ENCODE measurements around the gene NAPB.
A peak's percentile ranks its signal among the peaks of the same experiment; 100 is the strongest.

NAPB gene

DNA sequence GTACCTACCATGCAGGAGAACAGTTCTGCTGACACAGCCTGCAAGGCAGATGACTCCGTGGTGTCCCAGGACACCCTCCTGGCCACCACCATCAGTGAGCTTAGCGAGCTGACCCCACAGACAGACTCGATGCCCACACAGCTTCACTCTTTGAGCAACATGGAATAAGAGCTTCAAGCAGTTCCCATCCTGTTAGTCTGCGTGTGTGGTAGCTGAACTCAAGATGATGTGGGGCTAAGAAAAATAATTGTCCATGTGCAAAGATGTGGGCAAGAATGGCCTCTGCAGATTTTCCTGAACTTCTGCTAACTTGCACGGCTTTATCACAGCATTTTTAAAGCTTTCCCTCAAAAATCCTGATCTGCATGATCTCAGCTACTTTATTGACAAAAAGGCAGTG, 51.0 kb downstream of the NAPB start:
- no peak for DNase-seq (ENCODE audit: low read depth)
- H3K4me3 ChIP-seq (ENCODE audit: low read depth, low read length): no peak overlapping the region
- TF ChIP-seq MAX (IDR thresholded peaks at IDR 0.05; ENCODE audit: low read depth, low read length) (no peak), MYC (IDR thresholded peaks at IDR 0.05; ENCODE audit: low read depth, low read length) (no peak), CTCF (IDR thresholded peaks at IDR 0.05; ENCODE audit: low read depth, low read length) (no peak), POLR2A (IDR thresholded peaks at IDR 0.05; ENCODE audit: extremely low read depth, insufficient read length) (no peak)

- TF ChIP-seq MYC (IDR thresholded peaks at IDR 0.05; ENCODE audit: low read depth, low read length) (no peak), POLR2A (IDR thresholded peaks at IDR 0.05; ENCODE audit: extremely low read depth, insufficient read length) (no peak), CTCF (IDR thresholded peaks at IDR 0.05; ENCODE audit: low read depth, low read length) (no peak)
- no peak overlapping the region for H3K4me3 ChIP-seq (ENCODE audit: low read depth, low read length)
- DNase-seq (ENCODE audit: low read depth): no peak
Observed at GRCh38 chr20:23369072-23369823, 52.0 kb downstream of the NAPB start.

- no peak overlapping the region for H3K4me3 ChIP-seq (ENCODE audit: low read depth, low read length)
- TF ChIP-seq CTCF (IDR thresholded peaks at IDR 0.05; ENCODE audit: low read depth, low read length) (no peak), POLR2A (IDR thresholded peaks at IDR 0.05; ENCODE audit: extremely low read depth, insufficient read length) (no peak), MYC (IDR thresholded peaks at IDR 0.05; ENCODE audit: low read depth, low read length) (no peak), MAX (IDR thresholded peaks at IDR 0.05; ENCODE audit: low read depth, low read length) (no peak)
- DNase-seq (ENCODE audit: low read depth): no peak
Observed at GRCh38 chr20:23368316-23369071, 52.8 kb downstream of the NAPB start.

DNA sequence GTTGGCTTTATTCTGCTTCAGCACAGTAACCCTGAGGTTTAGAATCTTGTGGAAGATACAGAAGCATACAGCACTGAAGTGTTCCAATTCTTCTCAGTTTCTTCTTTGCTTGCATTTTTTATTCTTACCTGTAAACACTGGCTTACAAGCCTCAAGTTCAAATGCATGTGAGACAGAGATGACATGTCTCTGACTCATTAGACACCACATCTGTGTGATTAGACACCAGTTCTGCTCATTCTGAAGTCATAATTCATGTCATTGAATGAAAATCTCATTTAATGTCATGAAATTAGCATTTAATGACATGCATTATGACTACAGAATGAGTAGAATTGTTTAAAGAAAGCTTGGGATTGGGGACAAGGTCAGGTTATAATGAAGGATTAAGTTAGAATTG, 53.5 kb downstream of the NAPB start:
- TF ChIP-seq MYC (IDR thresholded peaks at IDR 0.05; ENCODE audit: low read depth, low read length) (no peak), MAX (IDR thresholded peaks at IDR 0.05; ENCODE audit: low read depth, low read length) (no peak), POLR2A (IDR thresholded peaks at IDR 0.05; ENCODE audit: extremely low read depth, insufficient read length) (no peak), CTCF (IDR thresholded peaks at IDR 0.05; ENCODE audit: low read depth, low read length) (no peak)
- H3K4me3 ChIP-seq (ENCODE audit: low read depth, low read length): no peak overlapping the region
- no peak for DNase-seq (ENCODE audit: low read depth)

- TF ChIP-seq MAX (IDR thresholded peaks at IDR 0.05; ENCODE audit: low read depth, low read length): no peak
- no peak for TF ChIP-seq POLR2A (IDR thresholded peaks at IDR 0.05; ENCODE audit: extremely low read depth, insufficient read length)
- TF ChIP-seq MYC (IDR thresholded peaks at IDR 0.05; ENCODE audit: low read depth, low read length): no peak
- TF ChIP-seq CTCF (IDR thresholded peaks at IDR 0.05; ENCODE audit: low read depth, low read length): no peak
- peak overlapping the region; percentile 9 for H3K4me3 ChIP-seq (ENCODE audit: low read depth, low read length)
- no peak for DNase-seq (ENCODE audit: low read depth)
Observed at GRCh38 chr20:23366384-23366783, 54.9 kb downstream of the NAPB start.
